ENCODE data around the gene ADAMTS20. TPM values are rescaled to one million over a fixed set of nuclear protein-coding genes. Genes with fewer than 3 reads are reported as not detected.

ADAMTS20 gene
- total RNA-seq, 1 donor from 2014 or later, result not detected

- Histone ChIP-seq H3K27me3 (no peaks in the 10 kb centered on the region), H3K27ac (no peak overlapping the region), H3K9me3 (no peaks in the 10 kb centered on the region), H3K4me3 (no peak overlapping the region), H3K4me1 (no peaks in the 10 kb centered on the region), H3K36me3 (no peaks in the 10 kb centered on the region)
- intact Hi-C loops (cut with DNase I), result no loop called here
- DNase-seq (ENCODE audit: low spot score in 2 of 2), result no peak
- no peak for TF ChIP-seq CTCF (IDR thresholded peaks at IDR 0.05)
Observed at GRCh38 chr12:43585676-43586075, 33.7 kb upstream of the ADAMTS20 start.

- Histone ChIP-seq H3K36me3 (no peaks in the 10 kb centered on the region), H3K27ac (no peak overlapping the region), H3K9me3 (no peaks in the 10 kb centered on the region), H3K4me1 (no peaks in the 10 kb centered on the region), H3K4me3 (no peak overlapping the region), H3K27me3 (no peaks in the 10 kb centered on the region)
- intact Hi-C loops (cut with DNase I), result no loop called here
- TF ChIP-seq CTCF (IDR thresholded peaks at IDR 0.05), result no peak
- no peak for DNase-seq (ENCODE audit: low spot score in 2 of 2)
Observed at GRCh38 chr12:43580601-43581000, 28.6 kb upstream of the ADAMTS20 start.

GRCh38 chr12:43579206-43579605 is 27.2 kb upstream of the ADAMTS20 start:
- no peaks in the 10 kb centered on the region for H3K4me1 ChIP-seq
- no peak for TF ChIP-seq CTCF (IDR thresholded peaks at IDR 0.05)
- intact Hi-C loops (cut with DNase I), result no loop called here
- DNase-seq (ENCODE audit: low spot score in 2 of 2), result no peak
- H3K27me3 ChIP-seq, result no peaks in the 10 kb centered on the region
- no peaks in the 10 kb centered on the region for H3K9me3 ChIP-seq
- no peaks in the 10 kb centered on the region for H3K36me3 ChIP-seq
- no peak overlapping the region for H3K4me3 ChIP-seq
- no peak overlapping the region for H3K27ac ChIP-seq

GRCh38 chr12:43578782-43579181 is 26.8 kb upstream of the ADAMTS20 start:
- Histone ChIP-seq H3K4me3 (no peak overlapping the region), H3K9me3 (no peaks in the 10 kb centered on the region), H3K36me3 (no peaks in the 10 kb centered on the region), H3K27me3 (no peaks in the 10 kb centered on the region), H3K4me1 (no peaks in the 10 kb centered on the region), H3K27ac (no peak overlapping the region)
- no peak for TF ChIP-seq CTCF (IDR thresholded peaks at IDR 0.05)
- intact Hi-C loops (cut with DNase I), result no loop called here
- no peak for DNase-seq (ENCODE audit: low spot score in 2 of 2)

- H3K9me3 ChIP-seq, result no peaks in the 10 kb centered on the region
- H3K4me1 ChIP-seq, result no peaks in the 10 kb centered on the region
- H3K27ac ChIP-seq, result no peak overlapping the region
- intact Hi-C loops (cut with DNase I), result no loop called here
- no peak for TF ChIP-seq CTCF (IDR thresholded peaks at IDR 0.05)
- no peak for DNase-seq (ENCODE audit: low spot score in 2 of 2)
- H3K36me3 ChIP-seq, result no peaks in the 10 kb centered on the region
- no peak overlapping the region for H3K4me3 ChIP-seq
- no peaks in the 10 kb centered on the region for H3K27me3 ChIP-seq
Observed at GRCh38 chr12:43577381-43577780, 25.4 kb upstream of the ADAMTS20 start.

- Histone ChIP-seq H3K4me1 (no peaks in the 10 kb centered on the region), H3K36me3 (no peaks in the 10 kb centered on the region), H3K4me3 (no peak overlapping the region), H3K9me3 (no peaks in the 10 kb centered on the region), H3K27ac (no peak overlapping the region), H3K27me3 (no peaks in the 10 kb centered on the region)
- TF ChIP-seq CTCF (IDR thresholded peaks at IDR 0.05), result no peak
- DNase-seq (ENCODE audit: low spot score in 2 of 2), result no peak
- intact Hi-C loops (cut with DNase I), result no loop called here
Observed at GRCh38 chr12:43576162-43576561, 24.2 kb upstream of the ADAMTS20 start.
